CD4-positive, alpha-beta T cell treated with Interleukin-17A for 1 hour (primary cell): ENCODE data around the gene FOXJ1.

ENCODE experiments used
- DNase-seq: peaks from one replicate; pipeline ENCODE4 v3.0.0-alpha.2; 2020

The FOXJ1 gene

DNA sequence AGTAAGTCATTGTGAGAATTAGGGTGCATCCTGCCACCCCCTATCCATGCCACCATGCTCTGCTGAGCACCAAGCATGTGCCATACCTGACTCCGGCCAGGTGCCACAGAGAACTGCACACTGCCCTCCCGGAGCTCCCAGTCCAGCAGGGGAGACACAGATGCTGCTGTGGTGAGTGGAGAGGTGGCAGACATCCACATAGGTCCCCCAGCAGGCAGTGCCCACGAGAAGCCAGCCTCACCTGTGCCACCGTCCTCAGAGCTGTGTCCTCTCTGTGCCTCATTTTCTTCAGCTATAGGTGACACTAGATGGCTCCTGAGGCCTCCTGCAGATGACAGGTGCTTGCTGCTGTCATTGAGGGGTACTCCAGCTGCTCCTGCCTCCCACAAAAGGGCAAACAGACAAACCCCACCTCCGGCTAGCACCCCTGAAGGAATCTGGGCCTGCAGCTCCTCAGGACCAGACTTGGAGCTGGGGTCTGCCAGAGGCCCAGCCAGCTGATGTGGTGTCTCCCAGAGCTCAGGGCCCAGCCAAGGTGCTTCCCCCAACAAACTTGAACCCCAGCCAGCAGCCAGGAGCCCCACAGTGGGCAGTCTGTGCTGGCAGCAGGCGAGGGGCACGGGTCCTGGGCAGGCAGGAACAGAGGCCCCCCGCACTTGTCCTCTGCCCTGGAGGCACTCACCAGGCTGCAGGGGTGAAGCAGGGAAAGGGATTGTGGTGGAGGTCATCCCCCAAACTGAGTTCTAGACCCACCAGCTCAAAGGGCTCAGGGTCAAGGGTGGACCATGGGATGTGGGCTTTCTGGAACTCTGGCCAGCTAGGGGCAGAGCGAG, 17.1 kb downstream of the FOXJ1 start:
- no peak for DNase-seq

GRCh38 chr17:76123191-76123499, 17.9 kb downstream of the FOXJ1 start:
- DNase-seq: no peak

GRCh38 chr17:76122431-76123190, 18.4 kb downstream of the FOXJ1 start:
- no peak for DNase-seq

DNA sequence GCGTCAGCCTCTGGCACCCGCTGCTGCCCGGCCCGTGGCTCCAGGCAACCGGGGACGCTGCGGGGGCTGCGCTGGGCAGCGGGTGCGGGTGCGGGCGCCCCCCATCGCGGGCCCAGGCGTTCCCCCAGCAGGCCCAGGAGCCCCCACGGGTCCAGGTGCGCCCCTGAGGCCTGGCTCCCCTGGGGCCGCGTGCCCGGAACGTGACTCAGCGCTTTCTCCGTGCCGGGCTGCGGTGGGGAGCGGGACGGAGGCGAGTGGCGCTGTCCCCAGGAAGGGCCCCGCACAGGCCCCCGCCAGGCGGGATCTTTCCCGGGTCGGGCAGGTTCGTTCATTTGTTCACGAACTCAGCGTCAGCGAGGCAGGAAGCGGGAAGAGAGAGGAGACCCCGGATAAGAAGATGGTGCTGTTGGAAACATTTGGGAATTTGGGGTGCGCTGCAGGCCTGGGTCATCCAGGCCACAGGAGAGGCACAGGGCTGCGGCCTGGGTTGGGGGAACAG, 19.1 kb downstream of the FOXJ1 start:
- no peak for DNase-seq

- DNase-seq: no peak
Observed at GRCh38 chr17:76120658-76121008, 20.4 kb downstream of the FOXJ1 start.

DNA sequence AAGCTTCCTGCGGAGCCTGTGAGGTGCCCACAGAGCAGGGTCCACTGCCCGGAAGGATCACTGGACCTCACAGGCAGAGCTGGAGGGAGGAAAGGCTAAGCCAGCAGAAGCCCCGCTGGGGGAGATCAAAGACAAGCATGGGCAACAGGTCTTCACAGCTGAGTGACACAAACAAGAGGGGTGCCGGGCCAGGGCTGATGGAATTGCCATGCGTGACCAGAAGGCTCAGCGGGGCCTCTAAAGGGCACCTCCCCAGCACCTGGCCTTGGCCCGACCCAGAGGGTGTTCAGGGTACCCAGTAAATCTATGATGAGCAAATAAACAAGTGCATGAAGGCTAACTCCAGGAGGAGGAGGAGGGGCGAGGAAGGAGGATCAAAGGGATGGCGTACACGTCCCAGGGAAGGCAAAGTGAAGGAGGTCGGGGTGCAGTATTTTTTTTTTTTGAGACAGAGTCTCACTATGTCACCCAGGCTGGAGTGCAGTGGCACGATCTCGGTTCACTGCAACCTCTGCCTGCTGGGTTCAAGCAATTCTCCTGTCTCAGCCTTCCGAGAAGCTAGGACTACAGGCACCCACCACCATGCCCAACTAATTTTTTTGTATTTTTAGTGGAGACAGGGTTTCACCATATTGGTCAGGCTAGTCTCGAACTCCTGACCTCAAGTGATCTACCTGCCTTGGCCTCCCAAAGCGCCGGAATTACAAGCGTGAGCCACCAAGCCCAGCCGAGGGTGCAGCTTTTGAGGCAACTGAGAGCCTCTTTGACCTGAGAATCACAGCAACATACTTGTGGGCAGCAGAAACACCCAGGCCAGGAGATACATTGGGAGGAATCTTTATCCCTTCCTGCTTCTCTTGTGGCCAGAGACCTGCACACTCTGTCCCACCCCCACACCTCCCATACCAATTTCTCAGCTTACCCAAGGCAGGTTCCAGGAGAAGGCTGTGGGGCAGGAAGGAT, 21.4 kb downstream of the FOXJ1 start:
- DNase-seq: no peak

- no peak for DNase-seq
Observed at GRCh38 chr17:76115138-76115754, 25.8 kb downstream of the FOXJ1 start.

DNA sequence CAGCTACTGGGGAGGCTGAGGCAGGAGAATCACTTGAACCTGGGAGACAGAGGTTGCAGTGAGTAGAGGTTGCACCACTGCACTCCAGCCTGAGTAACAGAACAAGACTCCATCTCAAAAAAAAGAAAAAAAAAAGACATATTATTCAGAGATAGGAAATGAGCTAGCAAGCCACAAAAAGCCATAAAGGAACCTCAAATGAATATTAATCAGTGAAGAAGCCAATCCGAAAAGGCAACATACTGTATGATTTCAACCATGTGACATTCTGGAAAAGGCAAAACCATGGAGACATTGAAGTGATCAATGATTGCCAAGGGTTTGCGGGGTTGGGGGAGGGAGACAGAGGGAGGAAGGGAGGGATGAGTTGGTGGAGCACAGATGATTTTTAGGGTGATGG, 29.1 kb downstream of the FOXJ1 start:
- DNase-seq: no peak

DNA sequence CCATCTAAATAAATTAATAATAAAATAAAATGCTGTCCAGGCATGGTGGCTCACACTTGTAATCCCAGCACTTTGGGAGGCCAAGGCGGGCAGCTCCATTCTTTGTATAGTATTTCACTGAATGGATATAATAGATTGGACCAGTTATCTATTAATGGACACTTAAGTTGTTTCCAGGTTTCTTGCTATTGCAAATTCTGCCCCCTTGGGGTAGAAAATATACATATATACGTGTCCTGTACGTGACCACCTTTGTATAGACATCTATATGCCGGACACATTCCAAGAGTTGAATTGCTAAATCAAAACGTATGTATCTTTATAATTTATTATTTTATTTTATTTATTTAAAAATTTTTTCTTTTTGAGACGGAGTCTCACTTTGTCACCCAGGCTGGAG, 33.5 kb downstream of the FOXJ1 start:
- DNase-seq: peak; percentile 47

DNA sequence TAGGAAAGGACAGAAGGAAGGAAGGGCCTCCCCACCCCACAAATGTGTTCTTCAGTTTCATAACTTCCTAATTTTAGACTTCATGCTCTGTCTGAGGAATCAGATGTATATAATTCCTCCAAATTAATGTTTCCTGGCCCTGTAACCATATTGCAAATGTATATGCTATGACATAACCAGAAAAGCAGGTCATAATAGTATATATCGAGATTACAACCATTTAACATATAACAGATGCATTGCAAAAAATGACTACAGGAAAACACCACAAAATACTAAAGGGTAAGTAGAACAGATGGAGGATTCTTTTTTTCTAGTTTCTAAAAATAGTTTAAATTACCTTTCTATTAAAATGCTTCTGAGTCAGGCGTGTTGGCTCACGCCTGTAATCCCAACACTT, 34.3 kb downstream of the FOXJ1 start:
- DNase-seq: no peak

GRCh38 chr17:76104896-76105231, 36.2 kb downstream of the FOXJ1 start:
- DNase-seq: no peak

GRCh38 chr17:76104140-76104895, 36.7 kb downstream of the FOXJ1 start:
- DNase-seq: no peak

- DNase-seq: peak; percentile 93
Observed at GRCh38 chr17:76103274-76104139, 37.5 kb downstream of the FOXJ1 start, which contains the start of gene EXOC7. Gene EXOC7, minus strand, starts transcription at chr17:76103787. Its CDS starts 95 bp downstream, at chr17:76103692.

GRCh38 chr17:76102944-76103273, 38.1 kb downstream of the FOXJ1 start:
- DNase-seq: no peak

DNA sequence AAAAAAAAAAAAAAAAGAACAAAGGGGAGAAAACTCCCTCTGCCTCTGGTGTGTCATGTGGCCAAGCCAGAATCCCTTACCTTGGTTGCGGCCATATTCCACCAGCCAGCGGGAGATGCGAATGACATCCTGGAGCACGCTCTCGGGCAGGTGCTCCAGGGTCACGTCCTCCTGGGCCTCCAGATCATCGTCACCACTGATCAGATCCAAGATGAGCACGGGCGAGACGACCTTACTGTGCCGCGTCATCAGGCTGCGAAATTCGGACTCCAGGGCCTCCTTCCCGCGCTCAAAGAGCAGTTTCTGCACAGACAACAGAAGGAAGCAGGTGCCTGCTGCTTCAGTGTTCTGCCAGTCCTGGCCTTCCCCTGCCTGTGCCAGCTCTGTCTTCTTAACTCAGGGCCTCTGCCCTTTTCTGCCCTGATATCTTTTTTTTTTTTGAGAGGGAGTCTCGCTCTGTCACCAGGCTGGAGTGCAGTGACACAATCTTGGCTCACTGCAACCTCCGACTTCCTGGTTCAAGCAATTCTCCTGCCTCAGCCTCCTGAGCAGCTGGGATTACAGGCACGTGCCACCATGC, 43.2 kb downstream of the FOXJ1 start:
- no peak for DNase-seq

DNA sequence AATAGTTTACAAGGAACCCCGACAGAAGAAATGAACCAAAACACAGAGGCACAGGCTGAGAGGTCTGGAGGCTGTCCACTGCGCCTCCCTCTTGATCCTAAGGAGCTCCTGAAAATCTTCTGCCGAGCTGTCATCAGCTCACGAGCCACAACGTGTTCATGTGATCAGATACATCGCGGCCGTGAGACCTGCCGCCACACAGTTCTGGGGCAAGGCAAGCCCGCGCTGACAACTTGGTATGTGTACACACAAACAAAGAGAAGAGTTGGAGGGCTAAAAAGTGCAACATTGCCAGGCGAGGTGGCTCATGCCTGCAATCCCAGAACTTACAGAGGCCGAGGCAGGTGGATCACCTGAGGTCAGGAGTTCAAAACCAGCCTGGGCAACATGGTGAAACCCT, 45.1 kb downstream of the FOXJ1 start:
- DNase-seq: no peak

DNA sequence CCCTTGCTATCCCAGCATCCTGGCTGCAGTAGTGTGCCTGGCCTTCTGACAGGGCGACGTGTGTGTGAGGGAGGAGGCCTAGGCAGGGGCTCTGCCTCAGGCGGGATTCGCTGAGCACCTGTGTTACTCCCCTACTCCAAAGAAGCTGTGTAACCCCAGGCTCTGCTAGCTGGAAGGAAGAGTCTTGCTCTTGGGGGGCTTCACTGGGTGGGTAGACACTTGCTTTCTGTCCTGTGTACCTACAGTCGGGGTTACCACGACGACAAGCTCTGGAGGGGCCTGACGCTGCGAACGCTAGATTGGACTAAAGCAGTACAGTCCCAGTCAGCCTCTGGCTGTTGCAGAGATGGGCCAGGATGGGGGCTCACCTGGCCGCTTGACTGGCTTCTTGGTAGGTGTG, 47.0 kb downstream of the FOXJ1 start:
- no peak for DNase-seq

GRCh38 chr17:76092526-76093413, 48.3 kb downstream of the FOXJ1 start:
- DNase-seq: no peak

DNA sequence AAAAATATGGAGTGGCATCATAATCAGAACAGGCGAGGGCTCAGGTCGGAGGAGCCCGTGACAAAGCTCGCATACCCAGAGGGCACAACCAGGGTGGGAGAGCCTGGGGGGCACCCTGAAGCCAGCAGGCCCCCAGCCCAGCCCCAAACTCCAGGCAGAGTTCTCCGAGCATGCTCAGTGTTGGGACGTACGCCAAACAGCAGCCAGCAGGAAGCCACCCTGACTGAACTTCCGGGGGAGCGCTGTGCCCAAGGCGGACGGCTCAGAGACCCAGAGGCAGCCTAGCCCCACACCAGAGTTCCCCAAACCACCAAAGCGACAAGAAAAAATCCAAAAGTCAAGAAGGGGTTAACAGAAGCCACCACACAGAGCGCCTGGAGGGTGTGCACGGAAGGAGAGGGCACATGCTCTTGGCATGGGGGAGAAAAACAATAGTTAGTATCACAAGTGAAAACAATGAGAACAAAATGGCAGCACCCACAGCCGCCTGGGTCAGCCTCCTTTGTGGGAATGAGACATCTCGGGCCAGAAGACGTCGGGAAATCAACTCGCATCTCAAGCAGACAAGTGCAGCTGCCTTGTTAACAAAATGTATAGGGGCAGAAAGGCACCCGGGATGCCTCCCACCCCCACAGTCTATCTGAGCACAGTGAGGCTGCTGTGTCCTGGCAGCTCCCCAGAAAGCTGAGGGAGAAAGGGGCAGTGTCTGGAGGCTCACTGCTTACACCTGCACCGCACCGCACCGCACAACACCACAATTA, 49.3 kb downstream of the FOXJ1 start:
- no peak for DNase-seq
